ENCODE measurements around the gene SLX1A.

DNA sequence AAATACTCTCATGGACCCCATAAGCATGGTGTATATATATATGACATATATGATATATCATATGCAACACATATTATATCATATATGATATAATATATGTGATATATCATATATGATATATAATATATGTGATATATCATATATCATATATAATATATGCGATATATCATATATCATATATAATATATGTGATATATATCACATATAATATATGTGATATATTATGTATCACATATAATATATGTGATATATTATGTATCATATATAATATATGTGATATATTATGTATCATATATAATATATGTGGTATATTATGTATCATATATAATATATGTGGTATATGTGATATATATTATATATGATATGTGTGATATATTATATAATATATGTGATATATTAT, 48.8 kb upstream of the SLX1A start:
- TF ChIP-seq EP300 (IDR thresholded peaks at IDR 0.05): no peak
- no peak for TF ChIP-seq CTCF (IDR thresholded peaks at IDR 0.05)
